ENCODE results near the gene PDLIM1.
"Not testable (repeated sequence)": the region's sequence is repeated elsewhere in the genome, so short reads cannot be mapped to it uniquely, and the experiment has no call there.

The PDLIM1 gene

GRCh38 chr10:95208702-95209391 lies 82.0 kb downstream of the PDLIM1 start:
- no peak for DNase-seq (ENCODE audit: low spot score)

- not testable (repeated sequence) for DNase-seq (ENCODE audit: low spot score)
These were observed 87.9 kb downstream of the PDLIM1 start for GRCh38 chr10:95202865-95203264.

GRCh38 chr10:95201736-95202135 lies 89.1 kb downstream of the PDLIM1 start:
- no peak for DNase-seq (ENCODE audit: low spot score)

- DNase-seq (ENCODE audit: low spot score): no peak
These were observed 94.8 kb downstream of the PDLIM1 start for GRCh38 chr10:95196046-95196445.

GRCh38 chr10:95193944-95194343 lies 96.9 kb downstream of the PDLIM1 start, which contains the start of gene ACSM6:
TSS of gene ACSM6 (plus strand) at chr10:95194238. CDS start at chr10:95194486, 248 bp downstream.
- DNase-seq (ENCODE audit: low spot score): no peak

- DNase-seq (ENCODE audit: low spot score): no peak
These were observed 102.2 kb downstream of the PDLIM1 start for GRCh38 chr10:95188593-95188992.

- no peak for DNase-seq (ENCODE audit: low spot score)
These were observed 103.2 kb downstream of the PDLIM1 start for GRCh38 chr10:95187617-95188016.
